Caco-2 (cell line): ENCODE results near the gene CSF2RB. TPM values are rescaled to one million over a fixed set of nuclear protein-coding genes. Genes with fewer than 3 reads are reported as not detected.

Experiments
- BruUV-seq: library from RNA; stranded (reverse); fragments of 400-500 nt; replicated peaks from 2 replicates; lab custom pipeline; 2021; lab: Mats Ljungman, UMichigan
- CTCF ChIA-PET: fragments of 300-600 bp; sonication (Branson Sonifier 250); formaldehyde crosslinking; loops from one replicate; lab custom pipeline; 2022; ENCODE audit warnings: antibody characterized with exemption; lab: Charles Lee
- POLR2A ChIA-PET: fragments of 300-600 bp; sonication (Branson Sonifier 250); formaldehyde crosslinking; loops from one replicate; lab custom pipeline; 2022; ENCODE audit warnings: antibody characterized with exemption; lab: Charles Lee
- DNase-seq, 2 experiments: peaks; one replicate each; pipeline versions ENCODE4 v3.0.0 to v3.0.0-alpha.2; 2020 to 2022
- H3K27me3 ChIP-seq: replicated peaks from 2 replicates; pipeline ENCODE4 v1.6.0; 2011; ENCODE audit warnings: low read length; ENCODE audit not compliant: control insufficient read depth, insufficient read depth
- H3K36me3 ChIP-seq: 2 replicates; pipeline ENCODE4 v1.5.1; 2011; ENCODE audit warnings: low read length; ENCODE audit not compliant: control insufficient read depth, insufficient read depth
- H3K4me1 ChIP-seq: fragments of 250-450 bp; sonication (Bioruptor Pico); 2 replicates; pipeline ENCODE4 v1.5.1; 2020; ENCODE audit warnings: mild to moderate bottlenecking
- H3K4me3 ChIP-seq: 2 replicates; pipeline ENCODE4 v1.5.1; 2011; ENCODE audit warnings: low read depth, mild to moderate bottlenecking, control low read depth, low read length
- H3K9me3 ChIP-seq: fragments of 250-450 bp; sonication (Bioruptor Pico); 2 replicates; pipeline ENCODE4 v1.5.1; 2020; ENCODE audit warnings: mild to moderate bottlenecking, moderate library complexity
- H3K27ac Mint-ChIP-seq: one replicate; pipeline ENCODE4 v1.8.0; 2022; ENCODE audit warnings: mixed read lengths; ENCODE audit not compliant: unreplicated experiment
- H3K27me3 Mint-ChIP-seq: one replicate; pipeline ENCODE4 v1.8.0; 2022; ENCODE audit warnings: mixed read lengths; ENCODE audit not compliant: insufficient read depth, unreplicated experiment
- H3K36me3 Mint-ChIP-seq: one replicate; pipeline ENCODE4 v1.8.0; 2022; ENCODE audit warnings: mild to moderate bottlenecking, mixed read lengths; ENCODE audit not compliant: insufficient read depth, unreplicated experiment
- H3K4me1 Mint-ChIP-seq: one replicate; pipeline ENCODE4 v1.8.0; 2022; ENCODE audit warnings: low read depth, mixed read lengths; ENCODE audit not compliant: unreplicated experiment
- H3K4me3 Mint-ChIP-seq: one replicate; pipeline ENCODE4 v1.8.0; 2022; ENCODE audit warnings: mild to moderate bottlenecking, moderate library complexity, mixed read lengths; ENCODE audit not compliant: unreplicated experiment
- H3K9me3 Mint-ChIP-seq: one replicate; pipeline ENCODE4 v1.8.0; 2022; ENCODE audit warnings: mixed read lengths; ENCODE audit not compliant: unreplicated experiment
- CTCF ChIP-seq, 2 experiments: fragments of 200-600 bp in 1 of 2; IDR thresholded peaks; 1 replicate in 1 of 2; 2 replicates in 1 of 2; pipeline versions ENCODE4 v1.5.1 to v1.8.0; 2011 to 2022; ENCODE audit warnings: antibody characterized with exemption in 1 of 2, control low read depth in 1 of 2, inconsistent platforms in 1 of 2, low read depth in 1 of 2, low read length in 1 of 2, mild to moderate bottlenecking in 1 of 2, moderate library complexity in 1 of 2; ENCODE audit not compliant: insufficient read depth in 1 of 2, severe bottlenecking in 1 of 2, unreplicated experiment in 1 of 2
- intact Hi-C: fragments of 100-400 bp; cut with micrococcal nuclease; formaldehyde crosslinking; loops from one replicate; pipeline ENCODE4 v1.10.0; 2022; ENCODE audit not compliant: unreplicated experiment
- total RNA-seq: library from RNA; stranded (reverse); gene quantifications from 2 replicates; pipeline ENCODE4 v1.2.3, GENCODE V29; 2022

Gene CSF2RB
- total RNA-seq, 1 experiment from 2014 or later: not detected

- no TSS peak for BruUV-seq
- no peak overlapping the region for H3K4me3 ChIP-seq
- no peak for DNase-seq
- intact Hi-C loops: no loop called here
- H3K36me3 ChIP-seq: no peaks in the 10 kb centered on the region
- Mint-ChIP-seq H3K9me3 (no peaks in the 10 kb centered on the region), H3K4me1 (no peaks in the 10 kb centered on the region), H3K36me3 (no peaks in the 10 kb centered on the region), H3K27ac (no peak overlapping the region), H3K27me3 (peaks cover 22% of the 10 kb centered on the region), H3K4me3 (no peak overlapping the region)
- 0 out of 2 replicates have a peak, but pooled peaks cover 3% of the 10 kb centered on the region for H3K9me3 ChIP-seq
- ChIA-PET CTCF (no interaction called here), POLR2A (no interaction called here)
- no peak for TF ChIP-seq CTCF (IDR thresholded peaks at IDR 0.05; ENCODE audit: insufficient read depth in 1 of 2, low read depth in 1 of 2, low read length in 1 of 2, severe bottlenecking in 1 of 2, unreplicated experiment in 1 of 2)
- H3K27me3 ChIP-seq: no peaks in the 10 kb centered on the region; the same call in 1 of the 2 replicates
- H3K4me1 ChIP-seq: no peaks in the 10 kb centered on the region
These were observed 29.1 kb downstream of the CSF2RB start for GRCh38 chr22:36942556-36942955.

GRCh38 chr22:36946421-36947158, 33.2 kb downstream of the CSF2RB start:
- intact Hi-C loops: no loop called here
- H3K27me3 ChIP-seq: no peaks in the 10 kb centered on the region; the same call in 1 of the 2 replicates
- Mint-ChIP-seq H3K27me3 (peaks cover 18% of the 10 kb centered on the region), H3K36me3 (no peaks in the 10 kb centered on the region), H3K27ac (no peak overlapping the region), H3K4me1 (no peaks in the 10 kb centered on the region), H3K4me3 (no peak overlapping the region), H3K9me3 (no peaks in the 10 kb centered on the region)
- no peak for TF ChIP-seq CTCF (IDR thresholded peaks at IDR 0.05; ENCODE audit: insufficient read depth in 1 of 2, low read depth in 1 of 2, low read length in 1 of 2, severe bottlenecking in 1 of 2, unreplicated experiment in 1 of 2)
- ChIA-PET CTCF (no interaction called here), POLR2A (no interaction called here)
- BruUV-seq: no TSS peak
- 0 out of 2 replicates have a peak, but pooled peaks cover 3% of the 10 kb centered on the region for H3K9me3 ChIP-seq
- H3K36me3 ChIP-seq: no peaks in the 10 kb centered on the region
- DNase-seq: no peak
- H3K4me3 ChIP-seq: no peak overlapping the region
- H3K4me1 ChIP-seq: no peaks in the 10 kb centered on the region

GRCh38 chr22:36948273-36949225, 35.1 kb downstream of the CSF2RB start:
- CTCF ChIA-PET: no interaction called here

More at GRCh38 chr22:36948273-36949225, 35.1 kb downstream of the CSF2RB start:
- H3K36me3 Mint-ChIP-seq: no peaks in the 10 kb centered on the region
- Histone ChIP-seq H3K36me3 (no peaks in the 10 kb centered on the region), H3K4me1 (no peaks in the 10 kb centered on the region), H3K4me3 (no peak overlapping the region), H3K27me3 (no peaks in the 10 kb centered on the region), H3K9me3 (0 out of 2 replicates have a peak, but pooled peaks cover 3% of the 10 kb centered on the region)
- H3K4me3 Mint-ChIP-seq: no peak overlapping the region
- no peak for DNase-seq
- POLR2A ChIA-PET: no interaction called here
- H3K27me3 Mint-ChIP-seq: peaks cover 9% of the 10 kb centered on the region
- intact Hi-C loops: no loop called here
- TF ChIP-seq CTCF (IDR thresholded peaks at IDR 0.05; ENCODE audit: insufficient read depth in 1 of 2, low read depth in 1 of 2, low read length in 1 of 2, severe bottlenecking in 1 of 2, unreplicated experiment in 1 of 2): no peak
- H3K9me3 Mint-ChIP-seq: no peaks in the 10 kb centered on the region
- no peak overlapping the region for H3K27ac Mint-ChIP-seq
- H3K4me1 Mint-ChIP-seq: no peaks in the 10 kb centered on the region
- BruUV-seq: no TSS peak
